Measurements from ENCODE around the gene PLEKHM3.

GRCh38 chr2:207991944-207992343, 33.4 kb downstream of the PLEKHM3 start:
- TF ChIP-seq EP300 (IDR thresholded peaks at IDR 0.05; ENCODE audit: borderline replicate concordance) (no peak), TEAD4 (IDR thresholded peaks at IDR 0.05) (no peak), MAX (IDR thresholded peaks at IDR 0.05) (no peak), YY1 (IDR thresholded peaks at IDR 0.05; ENCODE audit: low read depth) (no peak)
- TF ChIP-seq, protein P1, sequence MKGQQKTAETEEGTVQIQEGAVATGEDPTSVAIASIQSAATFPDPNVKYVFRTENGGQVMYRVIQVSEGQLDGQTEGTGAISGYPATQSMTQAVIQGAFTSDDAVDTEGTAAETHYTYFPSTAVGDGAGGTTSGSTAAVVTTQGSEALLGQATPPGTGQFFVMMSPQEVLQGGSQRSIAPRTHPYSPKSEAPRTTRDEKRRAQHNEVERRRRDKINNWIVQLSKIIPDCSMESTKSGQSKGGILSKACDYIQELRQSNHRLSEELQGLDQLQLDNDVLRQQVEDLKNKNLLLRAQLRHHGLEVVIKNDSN (IDR thresholded peaks at IDR 0.05): no peak
